Measurements from ENCODE around the gene PHLDA3. TPM values are rescaled to one million over a fixed set of nuclear protein-coding genes. Genes with fewer than 3 reads are reported as not detected.

The PHLDA3 gene
- total and polyA plus RNA-seq, 2 of the 13 experiments (the other 11 are each of a cell fraction or from before 2014, with no cell fraction given), result 16.7 to 33.6 TPM

DNA sequence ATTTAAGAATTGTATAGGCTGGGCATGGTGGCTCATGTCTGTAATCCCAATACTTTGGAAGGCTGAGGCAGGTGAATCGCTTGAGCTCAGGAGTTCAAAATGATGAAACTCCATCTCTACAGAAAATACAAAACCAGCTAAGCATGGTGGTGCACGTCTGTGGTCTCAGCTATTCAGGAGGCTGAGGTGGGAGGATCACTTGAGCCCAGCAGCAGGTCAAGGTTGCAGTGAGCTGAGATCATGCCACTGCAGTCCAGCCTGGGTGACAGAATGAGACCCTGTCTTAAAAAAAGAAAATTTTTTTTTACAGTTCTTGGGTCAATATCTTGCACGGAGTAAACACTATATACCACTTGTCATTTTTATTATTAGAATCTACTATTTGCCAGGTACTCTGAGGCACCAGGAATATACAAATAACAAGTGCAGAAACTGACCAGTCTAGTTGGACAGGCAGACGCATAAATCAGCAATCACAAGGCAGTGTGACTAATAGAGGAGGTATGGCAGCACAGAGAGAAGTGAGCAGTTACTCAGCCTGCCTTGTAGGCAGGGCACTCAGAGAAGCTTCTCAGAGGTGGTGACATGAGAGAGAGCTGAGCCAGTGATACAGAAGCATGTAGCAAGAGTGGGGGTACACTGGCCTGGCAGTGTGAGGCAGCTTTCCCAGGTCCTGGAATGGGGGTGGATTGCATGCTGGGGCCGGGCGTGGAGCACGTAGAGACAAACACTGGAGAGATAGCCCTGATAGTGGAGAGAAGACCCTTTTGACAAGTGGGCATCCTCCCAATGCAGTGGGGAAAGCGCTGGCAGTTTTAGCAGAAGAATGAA is 8.0 kb downstream of the PHLDA3 start (continued):
- TF ChIP-seq, protein P1, sequence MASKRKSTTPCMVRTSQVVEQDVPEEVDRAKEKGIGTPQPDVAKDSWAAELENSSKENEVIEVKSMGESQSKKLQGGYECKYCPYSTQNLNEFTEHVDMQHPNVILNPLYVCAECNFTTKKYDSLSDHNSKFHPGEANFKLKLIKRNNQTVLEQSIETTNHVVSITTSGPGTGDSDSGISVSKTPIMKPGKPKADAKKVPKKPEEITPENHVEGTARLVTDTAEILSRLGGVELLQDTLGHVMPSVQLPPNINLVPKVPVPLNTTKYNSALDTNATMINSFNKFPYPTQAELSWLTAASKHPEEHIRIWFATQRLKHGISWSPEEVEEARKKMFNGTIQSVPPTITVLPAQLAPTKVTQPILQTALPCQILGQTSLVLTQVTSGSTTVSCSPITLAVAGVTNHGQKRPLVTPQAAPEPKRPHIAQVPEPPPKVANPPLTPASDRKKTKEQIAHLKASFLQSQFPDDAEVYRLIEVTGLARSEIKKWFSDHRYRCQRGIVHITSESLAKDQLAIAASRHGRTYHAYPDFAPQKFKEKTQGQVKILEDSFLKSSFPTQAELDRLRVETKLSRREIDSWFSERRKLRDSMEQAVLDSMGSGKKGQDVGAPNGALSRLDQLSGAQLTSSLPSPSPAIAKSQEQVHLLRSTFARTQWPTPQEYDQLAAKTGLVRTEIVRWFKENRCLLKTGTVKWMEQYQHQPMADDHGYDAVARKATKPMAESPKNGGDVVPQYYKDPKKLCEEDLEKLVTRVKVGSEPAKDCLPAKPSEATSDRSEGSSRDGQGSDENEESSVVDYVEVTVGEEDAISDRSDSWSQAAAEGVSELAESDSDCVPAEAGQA (IDR thresholded peaks at IDR 0.05; ENCODE audit: low read depth), result no peak
- TF ChIP-seq, protein P1 (CRISPR knock-in tag; IDR thresholded peaks at IDR 0.05; ENCODE audit: borderline replicate concordance), result no peak
- no peak for TF ChIP-seq ZNF17 (CRISPR knock-in tag; IDR thresholded peaks at IDR 0.05)
- no peak for TF ChIP-seq EZH2 (conservative IDR thresholded peaks at IDR 0.05; ENCODE audit: low read depth, low read length)
- TF ChIP-seq, protein P2, sequence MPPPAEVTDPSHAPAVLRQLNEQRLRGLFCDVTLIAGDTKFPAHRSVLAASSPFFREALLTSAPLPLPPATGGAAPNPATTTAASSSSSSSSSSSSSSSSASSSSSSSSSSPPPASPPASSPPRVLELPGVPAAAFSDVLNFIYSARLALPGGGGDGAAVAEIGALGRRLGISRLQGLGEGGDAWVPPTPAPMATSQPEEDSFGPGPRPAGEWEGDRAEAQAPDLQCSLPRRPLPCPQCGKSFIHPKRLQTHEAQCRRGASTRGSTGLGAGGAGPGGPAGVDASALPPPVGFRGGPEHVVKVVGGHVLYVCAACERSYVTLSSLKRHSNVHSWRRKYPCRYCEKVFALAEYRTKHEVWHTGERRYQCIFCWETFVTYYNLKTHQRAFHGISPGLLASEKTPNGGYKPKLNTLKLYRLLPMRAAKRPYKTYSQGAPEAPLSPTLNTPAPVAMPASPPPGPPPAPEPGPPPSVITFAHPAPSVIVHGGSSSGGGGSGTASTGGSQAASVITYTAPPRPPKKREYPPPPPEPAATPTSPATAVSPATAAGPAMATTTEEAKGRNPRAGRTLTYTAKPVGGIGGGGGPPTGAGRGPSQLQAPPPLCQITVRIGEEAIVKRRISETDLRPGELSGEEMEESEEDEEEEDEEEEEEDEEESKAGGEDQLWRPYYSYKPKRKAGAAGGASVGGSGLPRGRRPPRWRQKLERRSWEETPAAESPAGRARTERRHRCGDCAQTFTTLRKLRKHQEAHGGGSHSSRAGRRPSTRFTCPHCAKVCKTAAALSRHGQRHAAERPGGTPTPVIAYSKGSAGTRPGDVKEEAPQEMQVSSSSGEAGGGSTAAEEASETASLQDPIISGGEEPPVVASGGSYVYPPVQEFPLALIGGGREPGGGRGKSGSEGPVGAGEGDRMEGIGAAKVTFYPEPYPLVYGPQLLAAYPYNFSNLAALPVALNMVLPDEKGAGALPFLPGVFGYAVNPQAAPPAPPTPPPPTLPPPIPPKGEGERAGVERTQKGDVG (CRISPR knock-in tag; IDR thresholded peaks at IDR 0.05; ENCODE audit: borderline replicate concordance), result no peak
- TF ChIP-seq ZBTB25 (CRISPR knock-in tag; IDR thresholded peaks at IDR 0.05), result no peak
- no peak for TF ChIP-seq NFE2L2 (IDR thresholded peaks at IDR 0.05; ENCODE audit: low read length)
- TF ChIP-seq ZNF577 (CRISPR knock-in tag; IDR thresholded peaks at IDR 0.05; ENCODE audit: borderline replicate concordance, low read depth), result no peak
- TF ChIP-seq ZSCAN9 (CRISPR knock-in tag; IDR thresholded peaks at IDR 0.05; ENCODE audit: borderline replicate concordance), result no peak
- TF ChIP-seq JUND (CRISPR knock-in tag; IDR thresholded peaks at IDR 0.05), result no peak
- TF ChIP-seq KLF6 (CRISPR knock-in tag; IDR thresholded peaks at IDR 0.05), result no peak
- TF ChIP-seq FOSL2 (CRISPR knock-in tag; IDR thresholded peaks at IDR 0.05), result peak; percentile 83
- TF ChIP-seq SALL1 (CRISPR knock-in tag; IDR thresholded peaks at IDR 0.05), result no peak
- TF ChIP-seq ZNF350 (CRISPR knock-in tag; IDR thresholded peaks at IDR 0.05; ENCODE audit: borderline replicate concordance, low read depth), result no peak
- no peak for TF ChIP-seq FIP1L1 (IDR thresholded peaks at IDR 0.05; ENCODE audit: borderline replicate concordance, insufficient read depth, low read depth, low read length)
